Measurements from ENCODE around the gene CMSS1. TPM values are rescaled to one million over a fixed set of nuclear protein-coding genes. Genes with fewer than 3 reads are reported as not detected.

CMSS1 gene
- total RNA-seq, 5 donors from 2014 or later (not counting 1 experiment from before 2014, with no cell fraction given): 16.2 to 22.0 (median 18.3) TPM

- no peaks in the 10 kb centered on the region for H3K36me3 ChIP-seq (ENCODE audit: control insufficient read depth in 2 of 2, extremely low read depth in 1 of 2, insufficient read depth in 1 of 2, low read length in 1 of 2)
- Mint-ChIP-seq H3K27ac (no peak overlapping the region), H3K27me3 (no peaks in the 10 kb centered on the region), H3K36me3 (peaks cover 18% of the 10 kb centered on the region), H3K4me3 (no peak overlapping the region), H3K9me3 (no peaks in the 10 kb centered on the region), H3K4me1 (peaks cover 0 to 11% (median 6%) of the 10 kb centered on the region in 3 donors)
- no peak overlapping the region for H3K4me3 ChIP-seq (ENCODE audit: control insufficient read depth in 1 of 2, extremely low read depth in 1 of 2, low read length in 1 of 2)
- H3K9me3 ChIP-seq: no peaks in the 10 kb centered on the region
- no peak overlapping the region for H3K27ac ChIP-seq (ENCODE audit: low read length)
- ChIA-PET CTCF (no interaction called here), POLR2A (interaction anchor here (0.5 to 0.6 kb wide), 2 partner anchors 27 to 1538 kb away, joined by 3 to 4 read pairs; no protein-coding TSS in a partner anchor)
- DNase-seq: no peak
- no peaks in the 10 kb centered on the region for H3K4me1 ChIP-seq (ENCODE audit: control insufficient read depth in 1 of 2, extremely low read depth in 1 of 2, insufficient read depth in 2 of 2, low read length in 2 of 2)
- no CpG with 5 or more reads among the region's 2 CpGs for WGBS (ENCODE audit: insufficient coverage)
- no peaks in the 10 kb centered on the region for H3K27me3 ChIP-seq (replicated peaks in 1 of 2; ENCODE audit: control insufficient read depth in 2 of 2, extremely low read depth in 1 of 2, insufficient read depth in 2 of 2, low read length in 1 of 2)
- ATAC-seq (replicated peaks in 1 of 4): no peak
Observed at GRCh38 chr3:100005665-100006393, 188.2 kb downstream of the CMSS1 start.

- no peak overlapping the region for H3K4me3 ChIP-seq (ENCODE audit: control insufficient read depth in 1 of 2, extremely low read depth in 1 of 2, low read length in 1 of 2)
- ATAC-seq (replicated peaks in 1 of 4) (no peak), DNase-seq (no peak)
- Mint-ChIP-seq H3K27ac (no peak overlapping the region), H3K9me3 (no peaks in the 10 kb centered on the region), H3K27me3 (no peaks in the 10 kb centered on the region), H3K36me3 (peaks cover 25% of the 10 kb centered on the region), H3K4me1 (peaks cover 0 to 11% (median 6%) of the 10 kb centered on the region in 3 donors), H3K4me3 (no peak overlapping the region)
- H3K36me3 ChIP-seq (ENCODE audit: control insufficient read depth in 2 of 2, extremely low read depth in 1 of 2, insufficient read depth in 1 of 2, low read length in 1 of 2): no peaks in the 10 kb centered on the region
- H3K9me3 ChIP-seq: no peaks in the 10 kb centered on the region
- no peaks in the 10 kb centered on the region for H3K4me1 ChIP-seq (ENCODE audit: control insufficient read depth in 1 of 2, extremely low read depth in 1 of 2, insufficient read depth in 2 of 2, low read length in 2 of 2)
- H3K27ac ChIP-seq (ENCODE audit: low read length): no peak overlapping the region
- CTCF ChIA-PET: interaction anchor here in 1 of 2 donors (0.7 kb wide), 1 partner anchor 1325 kb away, joined by 3 read pairs; no protein-coding TSS in a partner anchor
- WGBS (ENCODE audit: insufficient coverage): no CpG with 5 or more reads among the region's 2 CpGs
- H3K27me3 ChIP-seq (replicated peaks in 1 of 2; ENCODE audit: control insufficient read depth in 2 of 2, extremely low read depth in 1 of 2, insufficient read depth in 2 of 2, low read length in 1 of 2): no peaks in the 10 kb centered on the region
- POLR2A ChIA-PET: interaction anchor here (0.5 to 0.6 kb wide), 2 partner anchors 26 to 1537 kb away, joined by 3 to 4 read pairs; no protein-coding TSS in a partner anchor
Observed at GRCh38 chr3:100006570-100007271, 189.1 kb downstream of the CMSS1 start.

GRCh38 chr3:100007313-100007712, 189.7 kb downstream of the CMSS1 start:
- WGBS (ENCODE audit: insufficient coverage): 70% methylated on average over 1 of the region's 3 CpGs
- no peak overlapping the region for H3K27ac Mint-ChIP-seq

GRCh38 chr3:100008081-100008698, 190.5 kb downstream of the CMSS1 start:
- H3K36me3 Mint-ChIP-seq: peaks cover 20% of the 10 kb centered on the region
- no peak for ATAC-seq (replicated peaks in 1 of 4)

More at GRCh38 chr3:100007313-100007712, 189.7 kb downstream of the CMSS1 start:
- ChIA-PET POLR2A (no interaction called here), CTCF (interaction anchor here in 1 of 2 donors (0.7 kb wide), 1 partner anchor 1326 kb away, joined by 3 read pairs; no protein-coding TSS in a partner anchor)
- H3K27ac ChIP-seq (ENCODE audit: low read length): no peak overlapping the region
- Mint-ChIP-seq H3K9me3 (no peaks in the 10 kb centered on the region), H3K27me3 (no peaks in the 10 kb centered on the region), H3K4me3 (no peak overlapping the region), H3K36me3 (peaks cover 25% of the 10 kb centered on the region), H3K4me1 (peaks cover 0 to 11% (median 6%) of the 10 kb centered on the region in 3 donors)
- H3K36me3 ChIP-seq (ENCODE audit: control insufficient read depth in 2 of 2, extremely low read depth in 1 of 2, insufficient read depth in 1 of 2, low read length in 1 of 2): no peaks in the 10 kb centered on the region
- H3K4me3 ChIP-seq (ENCODE audit: control insufficient read depth in 1 of 2, extremely low read depth in 1 of 2, low read length in 1 of 2): no peak overlapping the region
- DNase-seq (no peak), ATAC-seq (replicated peaks in 1 of 4) (no peak)
- H3K4me1 ChIP-seq (ENCODE audit: control insufficient read depth in 1 of 2, extremely low read depth in 1 of 2, insufficient read depth in 2 of 2, low read length in 2 of 2): no peaks in the 10 kb centered on the region
- no peaks in the 10 kb centered on the region for H3K9me3 ChIP-seq
- H3K27me3 ChIP-seq (replicated peaks in 1 of 2; ENCODE audit: control insufficient read depth in 2 of 2, extremely low read depth in 1 of 2, insufficient read depth in 2 of 2, low read length in 1 of 2): no peaks in the 10 kb centered on the region

GRCh38 chr3:100009276-100010086, 191.8 kb downstream of the CMSS1 start:
- H3K9me3 Mint-ChIP-seq: no peaks in the 10 kb centered on the region
- no peak overlapping the region for H3K27ac Mint-ChIP-seq
- no peaks in the 10 kb centered on the region for H3K4me1 ChIP-seq (ENCODE audit: control insufficient read depth in 1 of 2, extremely low read depth in 1 of 2, insufficient read depth in 2 of 2, low read length in 2 of 2)
- H3K9me3 ChIP-seq: no peaks in the 10 kb centered on the region
- no peak overlapping the region for H3K4me3 ChIP-seq (ENCODE audit: control insufficient read depth in 1 of 2, extremely low read depth in 1 of 2, low read length in 1 of 2)
- H3K36me3 Mint-ChIP-seq: peaks cover 20% of the 10 kb centered on the region
- H3K27ac ChIP-seq (ENCODE audit: low read length): no peak overlapping the region
- DNase-seq (no peak), ATAC-seq (replicated peaks in 1 of 4) (no peak)
- ChIA-PET POLR2A (no interaction called here), CTCF (interaction anchor here in 1 of 2 donors (1.1 kb wide), 1 partner anchor 9 kb away, joined by 4 read pairs; no protein-coding TSS in a partner anchor)
- H3K27me3 ChIP-seq (replicated peaks in 1 of 2; ENCODE audit: control insufficient read depth in 2 of 2, extremely low read depth in 1 of 2, insufficient read depth in 2 of 2, low read length in 1 of 2): no peaks in the 10 kb centered on the region
- no peak overlapping the region for H3K4me3 Mint-ChIP-seq
- WGBS (ENCODE audit: insufficient coverage): 92% methylated on average over 2 of the region's 5 CpGs
- H3K4me1 Mint-ChIP-seq: peaks cover 0 to 6% (median under 1%) of the 10 kb centered on the region in 3 donors
- no peaks in the 10 kb centered on the region for H3K27me3 Mint-ChIP-seq
- no peaks in the 10 kb centered on the region for H3K36me3 ChIP-seq (ENCODE audit: control insufficient read depth in 2 of 2, extremely low read depth in 1 of 2, insufficient read depth in 1 of 2, low read length in 1 of 2)

More at GRCh38 chr3:100008081-100008698, 190.5 kb downstream of the CMSS1 start:
- no peak for DNase-seq
- CTCF ChIA-PET: no interaction called here
- Mint-ChIP-seq H3K27me3 (no peaks in the 10 kb centered on the region), H3K9me3 (no peaks in the 10 kb centered on the region), H3K27ac (no peak overlapping the region), H3K4me1 (peaks cover 0 to 6% (median 6%) of the 10 kb centered on the region in 3 donors), H3K4me3 (no peak overlapping the region)
- Histone ChIP-seq H3K36me3 (ENCODE audit: control insufficient read depth in 2 of 2, extremely low read depth in 1 of 2, insufficient read depth in 1 of 2, low read length in 1 of 2) (no peaks in the 10 kb centered on the region), H3K27ac (ENCODE audit: low read length) (no peak overlapping the region), H3K4me3 (ENCODE audit: control insufficient read depth in 1 of 2, extremely low read depth in 1 of 2, low read length in 1 of 2) (no peak overlapping the region), H3K4me1 (ENCODE audit: control insufficient read depth in 1 of 2, extremely low read depth in 1 of 2, insufficient read depth in 2 of 2, low read length in 2 of 2) (no peaks in the 10 kb centered on the region), H3K27me3 (replicated peaks in 1 of 2; ENCODE audit: control insufficient read depth in 2 of 2, extremely low read depth in 1 of 2, insufficient read depth in 2 of 2, low read length in 1 of 2) (no peaks in the 10 kb centered on the region), H3K9me3 (no peaks in the 10 kb centered on the region)
- POLR2A ChIA-PET: no interaction called here

- no peaks in the 10 kb centered on the region for H3K27me3 Mint-ChIP-seq
- H3K9me3 Mint-ChIP-seq: peaks cover 0 to 3% (median 2%) of the 10 kb centered on the region in 3 donors
- H3K4me3 Mint-ChIP-seq: no peak overlapping the region
- H3K36me3 Mint-ChIP-seq: peaks cover 23% of the 10 kb centered on the region
- Histone ChIP-seq H3K9me3 (no peaks in the 10 kb centered on the region), H3K4me1 (ENCODE audit: control insufficient read depth in 1 of 2, extremely low read depth in 1 of 2, insufficient read depth in 2 of 2, low read length in 2 of 2) (no peaks in the 10 kb centered on the region), H3K4me3 (ENCODE audit: control insufficient read depth in 1 of 2, extremely low read depth in 1 of 2, low read length in 1 of 2) (no peak overlapping the region), H3K27ac (ENCODE audit: low read length) (no peak overlapping the region), H3K36me3 (ENCODE audit: control insufficient read depth in 2 of 2, extremely low read depth in 1 of 2, insufficient read depth in 1 of 2, low read length in 1 of 2) (no peaks in the 10 kb centered on the region), H3K27me3 (replicated peaks in 1 of 2; ENCODE audit: control insufficient read depth in 2 of 2, extremely low read depth in 1 of 2, insufficient read depth in 2 of 2, low read length in 1 of 2) (no peaks in the 10 kb centered on the region)
- ChIA-PET CTCF (interaction anchor here in 1 of 2 donors (1.1 kb wide), 1 partner anchor 10 kb away, joined by 4 read pairs; no protein-coding TSS in a partner anchor), POLR2A (no interaction called here)
- DNase-seq (no peak), ATAC-seq (replicated peaks in 1 of 4) (no peak)
- H3K4me1 Mint-ChIP-seq: peaks cover 0 to 6% (median 0%) of the 10 kb centered on the region in 3 donors
- no peak overlapping the region for H3K27ac Mint-ChIP-seq
- WGBS (ENCODE audit: insufficient coverage): no CpG with 5 or more reads among the region's 1 CpG
Observed at GRCh38 chr3:100010087-100010417, 192.4 kb downstream of the CMSS1 start.
